ENCODE measurements around the gene TBC1D14.

GRCh38 chr4:7045553-7045952, 135.9 kb downstream of the TBC1D14 start:
- TF ChIP-seq CTCF (IDR thresholded peaks at IDR 0.05) (no peak), TCF7L2 (IDR thresholded peaks at IDR 0.05; ENCODE audit: low read depth, low read length) (no peak), REST (IDR thresholded peaks at IDR 0.05; ENCODE audit: insufficient read depth in 1 of 2, low read depth in 2 of 2, low read length in 1 of 2) (no peak), POLR2AphosphoS5 (IDR thresholded peaks at IDR 0.05; ENCODE audit: low read depth, low read length) (no peak)
